ENCODE measurements around the gene NLE1. TPM values are rescaled to one million over a fixed set of nuclear protein-coding genes. Genes with fewer than 3 reads are reported as not detected.
"Not testable (repeated sequence)": the region's sequence is repeated elsewhere in the genome, so short reads cannot be mapped to it uniquely, and the experiment has no call there.

NLE1 gene
- 10 to 100 TPM; 29.2 to 73.1 TPM for total RNA-seq

DNA sequence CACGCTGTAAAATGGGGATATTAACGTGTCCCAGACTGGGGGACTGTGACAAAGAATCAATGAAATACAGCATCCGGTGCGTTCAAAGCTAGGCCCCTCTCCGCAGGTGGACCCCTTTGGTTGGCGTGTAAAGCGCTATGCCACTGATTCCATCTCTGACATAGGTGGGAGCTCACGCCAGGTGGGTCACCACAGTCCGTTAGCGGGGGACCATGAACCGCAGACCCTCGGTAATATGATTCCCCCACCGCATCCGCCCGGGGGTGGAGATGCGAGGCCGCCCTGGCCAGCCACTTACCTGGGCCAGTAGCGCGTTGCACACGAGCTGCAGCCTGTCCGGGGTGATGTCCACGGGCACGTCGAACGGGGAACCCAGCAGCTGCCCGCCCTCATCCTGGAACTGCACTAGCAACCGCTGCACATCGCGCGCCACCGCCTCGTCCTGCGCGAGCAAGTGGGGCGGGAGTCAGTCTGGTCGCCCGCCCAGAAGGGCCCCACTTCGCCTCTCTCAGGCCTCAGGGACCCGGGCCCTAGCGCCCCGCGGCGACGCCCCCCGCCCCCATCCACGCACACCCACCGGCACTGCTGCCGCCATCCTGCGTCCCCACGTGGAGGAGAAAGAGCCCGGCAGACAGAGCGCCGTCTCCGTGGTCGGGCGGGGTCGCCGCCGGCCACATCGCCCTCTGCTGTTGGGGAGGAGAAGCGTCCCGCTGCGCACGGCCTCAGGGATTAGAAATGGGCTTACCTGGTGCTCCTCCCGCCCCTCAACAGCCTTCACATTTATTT, at the start of gene NLE1:
NLE1 (minus strand) TSS at position 623 of the 786 bp plus-strand sequence; CDS start at position 595, 28 bp downstream.
- H3K36me3 Mint-ChIP-seq: no peaks in the 10 kb centered on the region
- H3K27me3 Mint-ChIP-seq: no peaks in the 10 kb centered on the region
- peaks cover 9 to 13% of the 10 kb centered on the region in 2 donors for H3K4me1 Mint-ChIP-seq (ENCODE audit: low read depth in 2 of 2)
- ATAC-seq (peak; percentile 95 to 96), DNase-seq (ENCODE audit: low spot score) (peak; percentile 91)
- H3K9me3 Mint-ChIP-seq: no peaks in the 10 kb centered on the region
- peak within 1 kb of the TSS; percentile 74 for H3K4me3 Mint-ChIP-seq
- peak within 1 kb of the TSS; percentile 45 to 46 for H3K27ac Mint-ChIP-seq

DNA sequence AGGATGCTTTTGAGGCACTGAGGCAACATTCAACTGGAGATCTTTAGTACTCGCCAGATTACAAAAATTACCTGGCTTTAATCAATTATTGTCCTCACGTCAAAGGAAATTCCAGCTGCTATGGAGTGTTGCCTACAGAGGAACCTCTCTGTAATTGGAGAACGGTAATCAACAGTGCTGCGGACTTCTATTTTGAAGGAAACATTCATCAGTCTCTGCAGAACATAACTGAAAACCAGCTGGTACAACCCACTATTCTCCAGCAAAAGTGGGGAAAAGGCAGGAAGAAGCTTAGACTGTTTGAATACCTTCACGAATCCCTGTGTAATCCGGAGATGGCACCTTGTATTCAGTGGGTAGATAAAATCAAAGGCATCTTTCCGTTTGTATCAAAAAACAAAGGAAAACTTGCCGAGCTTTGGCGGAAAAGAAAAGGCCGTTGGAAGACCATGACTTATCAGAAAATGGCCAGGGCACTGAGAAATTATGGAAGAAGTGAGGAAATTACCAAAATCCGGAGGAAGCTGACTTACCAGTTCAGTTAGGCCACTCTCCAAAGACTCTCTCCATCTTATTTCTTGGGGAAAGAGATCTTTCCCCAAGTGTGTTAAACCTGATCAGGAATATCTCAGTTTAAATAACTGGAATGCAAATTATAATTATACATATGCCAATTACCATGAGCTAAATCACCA, 49.0 kb upstream of the NLE1 start:
- no peak for DNase-seq (ENCODE audit: low spot score)
- Mint-ChIP-seq H3K36me3 (no peaks in the 10 kb centered on the region), H3K27ac (no peak overlapping the region), H3K4me3 (no peak overlapping the region), H3K27me3 (no peaks in the 10 kb centered on the region), H3K4me1 (ENCODE audit: low read depth in 2 of 2) (peaks cover 19 to 23% of the 10 kb centered on the region in 2 donors), H3K9me3 (no peaks in the 10 kb centered on the region)
- no peak for ATAC-seq

DNA sequence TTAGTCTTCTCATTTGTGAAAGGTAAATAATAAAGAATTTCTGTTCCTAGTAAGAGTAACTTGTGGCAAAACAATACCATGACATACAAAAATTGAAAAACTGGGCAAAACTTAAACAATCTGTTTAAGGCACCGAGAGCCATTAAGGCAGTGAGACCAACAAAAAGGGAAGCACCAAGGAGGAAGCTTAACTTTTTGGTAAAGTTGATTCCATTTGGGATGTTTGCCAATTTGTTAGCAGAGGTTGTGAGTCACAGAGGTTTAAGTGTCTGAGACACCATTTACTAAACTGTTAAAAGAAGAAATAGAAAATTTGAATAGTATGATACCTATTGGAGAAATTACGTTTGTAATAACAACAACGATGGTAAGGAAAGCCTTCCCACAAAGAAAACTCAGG, 47.2 kb upstream of the NLE1 start:
- DNase-seq (ENCODE audit: low spot score): no peak
- Mint-ChIP-seq H3K9me3 (no peaks in the 10 kb centered on the region), H3K4me1 (ENCODE audit: low read depth in 2 of 2) (peaks cover 33 to 38% of the 10 kb centered on the region in 2 donors), H3K27me3 (no peaks in the 10 kb centered on the region), H3K4me3 (no peak overlapping the region), H3K27ac (no peak overlapping the region), H3K36me3 (no peaks in the 10 kb centered on the region)
- no peak for ATAC-seq

DNA sequence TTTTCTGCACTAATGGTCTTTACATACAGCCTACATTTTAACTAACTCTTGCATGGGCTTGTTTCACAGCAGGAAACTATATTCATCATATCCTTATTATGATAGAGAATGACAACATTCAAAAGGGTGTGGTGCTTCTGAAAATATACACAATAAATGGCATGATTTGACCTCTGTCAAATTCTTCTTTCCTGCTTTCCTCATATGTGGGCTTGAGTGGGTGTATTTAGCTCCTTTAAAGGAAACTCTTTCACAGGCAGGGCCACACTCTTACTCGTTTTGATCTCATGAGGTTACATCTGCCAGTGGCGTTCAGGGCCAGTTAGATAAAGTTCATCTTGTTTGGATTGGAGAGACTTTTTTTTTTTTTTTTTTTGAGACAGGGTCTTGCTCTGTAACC, 46.0 kb upstream of the NLE1 start:
- Mint-ChIP-seq H3K4me1 (ENCODE audit: low read depth in 2 of 2) (peaks cover 39 to 44% of the 10 kb centered on the region in 2 donors), H3K36me3 (no peaks in the 10 kb centered on the region), H3K27ac (no peak overlapping the region), H3K9me3 (no peaks in the 10 kb centered on the region), H3K27me3 (no peaks in the 10 kb centered on the region), H3K4me3 (no peak overlapping the region)
- DNase-seq (ENCODE audit: low spot score) (no peak), ATAC-seq (no peak)

DNA sequence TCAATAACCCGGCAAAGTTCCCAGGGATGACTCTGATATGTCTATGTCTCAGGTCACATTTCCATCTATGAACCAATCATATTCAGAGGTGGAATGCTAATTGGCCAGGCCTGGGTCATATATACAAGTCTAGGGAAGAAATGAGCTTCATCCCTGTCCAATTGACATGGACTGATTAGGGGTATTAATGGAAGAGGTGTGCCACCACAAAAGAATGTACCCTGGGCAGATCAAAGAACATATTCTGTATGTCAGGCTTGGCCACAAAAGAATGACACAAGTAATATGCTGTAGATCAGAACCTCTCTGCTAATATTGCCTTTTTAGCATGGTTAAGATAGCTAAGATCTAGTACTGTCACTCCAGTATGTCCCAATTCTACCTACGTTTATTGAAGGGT, 45.4 kb upstream of the NLE1 start:
- no peaks in the 10 kb centered on the region for H3K36me3 Mint-ChIP-seq
- H3K4me1 Mint-ChIP-seq (ENCODE audit: low read depth in 2 of 2): peaks cover 44 to 46% of the 10 kb centered on the region in 2 donors
- no peaks in the 10 kb centered on the region for H3K9me3 Mint-ChIP-seq
- H3K4me3 Mint-ChIP-seq: no peak overlapping the region
- ATAC-seq (no peak), DNase-seq (ENCODE audit: low spot score) (no peak)
- no peak overlapping the region for H3K27ac Mint-ChIP-seq
- H3K27me3 Mint-ChIP-seq: no peaks in the 10 kb centered on the region

DNA sequence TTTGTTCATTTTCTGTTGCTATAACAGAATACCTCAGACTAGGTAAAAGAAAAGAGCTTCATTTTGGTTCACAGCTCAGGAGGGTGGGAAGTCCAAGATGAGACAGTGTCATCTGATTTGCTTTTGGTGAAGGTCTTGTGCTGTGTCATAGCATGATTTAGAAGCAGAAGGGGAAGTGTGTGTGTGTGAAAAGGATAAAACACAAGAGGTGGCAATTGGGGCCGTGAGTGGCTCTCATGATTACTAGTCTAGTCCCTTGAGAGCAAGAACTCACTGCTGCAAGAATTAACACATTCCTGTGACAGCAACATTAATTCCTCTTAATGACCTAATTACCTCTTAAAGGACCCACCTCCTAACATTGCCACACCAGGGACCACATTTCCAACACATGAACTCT, 43.7 kb upstream of the NLE1 start:
- Mint-ChIP-seq H3K4me1 (ENCODE audit: low read depth in 2 of 2) (peaks cover 40 to 46% of the 10 kb centered on the region in 2 donors), H3K4me3 (peak overlapping the region; percentile 33), H3K9me3 (no peaks in the 10 kb centered on the region), H3K27ac (peak overlapping the region in 1 of 2 donors; percentile 32), H3K36me3 (no peaks in the 10 kb centered on the region), H3K27me3 (no peaks in the 10 kb centered on the region)
- no peak for DNase-seq (ENCODE audit: low spot score)
- ATAC-seq: peak; percentile 77 to 92

DNA sequence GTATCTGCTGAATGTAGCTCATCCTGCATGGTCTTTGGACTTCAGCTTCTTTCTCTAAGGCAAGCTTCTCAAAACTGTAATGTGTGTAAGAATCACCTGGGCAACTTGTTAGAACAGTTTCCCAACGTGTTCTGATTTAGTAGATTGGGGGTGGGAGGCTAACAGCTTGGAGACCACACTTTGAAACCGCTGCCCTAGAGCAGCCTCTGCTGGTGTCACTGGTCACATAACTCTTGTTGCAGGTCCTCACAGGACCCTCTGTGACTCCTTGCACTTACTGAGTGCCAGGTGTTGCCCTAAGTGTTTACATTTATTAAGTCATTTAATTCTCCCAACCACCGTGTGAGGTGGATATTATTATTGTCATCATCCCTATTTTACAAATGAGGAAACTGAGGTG, 42.2 kb upstream of the NLE1 start:
- H3K27me3 Mint-ChIP-seq: no peaks in the 10 kb centered on the region
- H3K4me1 Mint-ChIP-seq (ENCODE audit: low read depth in 2 of 2): peaks cover 48 to 52% of the 10 kb centered on the region in 2 donors
- H3K27ac Mint-ChIP-seq: peak overlapping the region in 1 of 2 donors; percentile 6
- H3K36me3 Mint-ChIP-seq: no peaks in the 10 kb centered on the region
- H3K9me3 Mint-ChIP-seq: no peaks in the 10 kb centered on the region
- DNase-seq (ENCODE audit: low spot score): no peak
- H3K4me3 Mint-ChIP-seq: peak overlapping the region; percentile 2
- no peak for ATAC-seq

DNA sequence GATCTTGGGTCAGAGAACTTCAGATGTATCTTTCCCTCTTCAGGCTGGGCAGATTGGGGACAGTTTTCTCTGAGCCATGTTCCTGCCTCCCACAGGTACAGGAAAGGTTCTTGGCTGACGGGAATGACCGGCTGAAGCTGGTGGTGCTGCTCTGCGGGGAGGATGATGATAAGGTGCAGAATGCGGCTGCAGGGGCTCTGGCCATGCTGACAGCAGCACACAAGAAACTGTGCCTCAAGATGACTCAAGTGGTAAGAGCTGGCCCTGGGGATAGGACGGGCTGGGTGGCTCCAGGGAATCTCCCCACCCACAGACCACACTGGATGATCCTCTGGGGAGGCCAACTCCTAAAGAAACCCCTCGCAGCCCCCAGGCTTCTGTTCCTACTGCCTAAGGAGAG, 41.2 kb upstream of the NLE1 start:
- no peaks in the 10 kb centered on the region for H3K27me3 Mint-ChIP-seq
- H3K27ac Mint-ChIP-seq: peak overlapping the region in 1 of 2 donors; percentile 33
- H3K4me1 Mint-ChIP-seq (ENCODE audit: low read depth in 2 of 2): peaks cover 50 to 58% of the 10 kb centered on the region in 2 donors
- DNase-seq (ENCODE audit: low spot score) (no peak), ATAC-seq (no peak)
- no peaks in the 10 kb centered on the region for H3K9me3 Mint-ChIP-seq
- no peaks in the 10 kb centered on the region for H3K36me3 Mint-ChIP-seq
- no peak overlapping the region for H3K4me3 Mint-ChIP-seq

DNA sequence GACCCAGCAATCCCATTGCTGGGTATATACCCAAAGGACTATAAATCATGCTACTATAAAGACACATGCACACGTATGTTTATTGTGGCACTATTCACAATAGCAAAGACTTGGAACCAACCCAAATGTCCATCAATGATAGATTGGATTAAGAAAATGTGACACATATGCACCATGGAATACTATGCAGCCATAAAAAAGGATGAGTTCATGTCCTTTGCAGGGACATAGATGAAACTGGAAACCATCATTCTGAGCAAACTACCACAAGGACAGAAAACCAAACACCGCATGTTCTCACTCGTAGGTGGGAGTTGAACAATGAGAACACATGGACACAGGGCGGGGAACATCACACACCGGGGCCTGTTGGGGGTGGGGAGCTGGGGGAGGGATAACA, 37.3 kb upstream of the NLE1 start:
- not testable (repeated sequence) for H3K9me3 Mint-ChIP-seq, ATAC-seq, H3K27me3 Mint-ChIP-seq, H3K4me3 Mint-ChIP-seq, H3K36me3 Mint-ChIP-seq
- Mint-ChIP-seq H3K27ac (peak overlapping the region in 1 of 2 donors; percentile 58), H3K4me1 (ENCODE audit: low read depth in 2 of 2) (peaks cover 45 to 56% of the 10 kb centered on the region in 2 donors)
- DNase-seq (ENCODE audit: low spot score): peak; percentile 10

DNA sequence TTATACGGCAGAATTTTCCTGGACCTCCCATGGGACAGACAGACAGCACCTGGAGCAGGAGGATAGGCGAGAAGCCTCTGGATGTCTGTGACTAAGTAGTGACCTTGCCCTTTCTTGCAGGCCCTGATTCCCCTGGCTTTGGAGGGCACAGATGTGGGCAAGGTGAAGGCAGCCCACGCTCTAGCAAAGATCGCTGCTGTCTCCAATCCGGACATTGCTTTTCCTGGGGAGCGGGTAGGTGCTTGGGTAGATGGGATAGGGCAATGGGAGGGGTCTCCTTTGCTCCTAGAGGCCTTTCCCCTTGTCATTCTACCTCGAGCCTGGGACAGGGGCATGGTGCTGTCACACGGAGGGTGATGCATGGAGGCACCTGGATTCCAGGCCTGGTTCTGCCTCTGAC, 34.8 kb upstream of the NLE1 start:
- H3K27ac Mint-ChIP-seq: peak overlapping the region; percentile 92 to 97
- DNase-seq (ENCODE audit: low spot score): no peak
- no peaks in the 10 kb centered on the region for H3K36me3 Mint-ChIP-seq
- ATAC-seq: no peak
- H3K27me3 Mint-ChIP-seq: no peaks in the 10 kb centered on the region
- no peak overlapping the region for H3K4me3 Mint-ChIP-seq
- peaks cover 42 to 43% of the 10 kb centered on the region in 2 donors for H3K4me1 Mint-ChIP-seq (ENCODE audit: low read depth in 2 of 2)
- no peaks in the 10 kb centered on the region for H3K9me3 Mint-ChIP-seq

DNA sequence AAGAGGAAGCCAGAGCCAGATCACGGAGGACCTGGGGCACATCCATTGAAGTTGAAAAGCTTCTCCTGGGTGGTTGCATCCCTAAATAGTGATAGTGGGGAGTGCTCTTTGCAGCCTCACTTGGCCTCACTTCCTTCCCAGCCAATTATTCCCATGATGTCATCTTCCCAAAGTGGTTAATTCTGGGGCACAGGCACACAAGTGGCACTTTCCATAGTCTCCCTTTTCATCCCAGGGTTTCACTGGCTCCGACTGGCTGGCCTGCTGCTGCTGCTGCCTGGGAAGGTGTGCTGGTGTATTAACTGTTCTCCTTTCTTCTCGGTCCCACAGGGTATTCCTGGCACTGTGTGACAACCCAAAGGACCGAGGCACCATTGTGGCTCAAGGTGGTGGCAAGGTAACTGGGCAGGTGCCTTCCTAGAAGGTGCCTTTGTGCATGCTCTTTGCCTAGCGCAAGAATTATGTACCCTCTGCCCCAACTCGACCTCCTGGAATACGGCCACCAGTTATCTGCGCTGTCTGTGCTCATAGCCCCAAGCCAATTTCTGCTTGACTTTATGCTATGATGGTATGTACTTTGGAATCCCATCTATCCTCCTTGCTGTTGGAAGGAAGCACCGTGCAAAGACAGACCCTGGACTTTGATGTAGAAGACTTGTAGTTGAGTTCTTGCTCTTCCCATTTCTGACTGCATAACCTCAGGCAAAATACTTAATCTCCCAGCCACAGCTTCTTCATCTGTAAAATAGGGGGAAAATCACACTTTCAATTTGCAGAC, 33.7 kb upstream of the NLE1 start:
- H3K4me3 Mint-ChIP-seq: no peak overlapping the region
- H3K36me3 Mint-ChIP-seq: no peaks in the 10 kb centered on the region
- no peaks in the 10 kb centered on the region for H3K27me3 Mint-ChIP-seq
- peak overlapping the region in 1 of 2 donors; percentile 27 for H3K27ac Mint-ChIP-seq
- no peak for DNase-seq (ENCODE audit: low spot score)
- peaks cover 43 to 49% of the 10 kb centered on the region in 2 donors for H3K4me1 Mint-ChIP-seq (ENCODE audit: low read depth in 2 of 2)
- no peak for ATAC-seq
- H3K9me3 Mint-ChIP-seq: no peaks in the 10 kb centered on the region

DNA sequence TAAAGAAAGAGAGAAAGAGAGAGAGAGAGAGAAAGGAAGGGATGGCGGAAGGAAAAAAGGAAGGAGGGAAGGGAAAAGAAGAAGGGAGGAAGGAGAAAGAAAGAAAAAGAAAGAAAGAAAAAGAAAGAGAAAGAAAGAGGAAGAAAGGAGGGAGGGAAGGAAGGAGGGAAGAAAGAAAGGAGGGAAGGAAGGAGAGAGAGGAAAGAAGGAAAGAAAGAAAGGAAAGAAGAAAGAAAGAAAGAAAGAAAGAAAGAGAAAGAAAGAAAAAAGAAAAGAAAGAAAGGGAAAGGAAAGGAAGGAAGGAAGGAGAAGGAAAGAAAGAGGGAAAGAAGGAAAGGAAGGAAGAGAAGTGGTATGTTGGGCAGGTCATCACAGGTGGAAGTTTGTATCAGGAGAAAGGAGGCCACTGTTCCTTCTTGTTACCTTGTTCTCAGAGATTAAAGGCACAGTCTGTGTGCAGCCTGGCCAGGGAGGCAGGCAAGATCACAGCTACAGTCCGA, 32.8 kb upstream of the NLE1 start:
- no peaks in the 10 kb centered on the region for H3K36me3 Mint-ChIP-seq
- H3K4me1 Mint-ChIP-seq (ENCODE audit: low read depth in 2 of 2): peaks cover 38 to 44% of the 10 kb centered on the region in 2 donors
- H3K27ac Mint-ChIP-seq: peak overlapping the region in 1 of 2 donors; percentile 10
- ATAC-seq (no peak), DNase-seq (ENCODE audit: low spot score) (no peak)
- no peak overlapping the region for H3K4me3 Mint-ChIP-seq
- H3K9me3 Mint-ChIP-seq: no peaks in the 10 kb centered on the region
- H3K27me3 Mint-ChIP-seq: no peaks in the 10 kb centered on the region

DNA sequence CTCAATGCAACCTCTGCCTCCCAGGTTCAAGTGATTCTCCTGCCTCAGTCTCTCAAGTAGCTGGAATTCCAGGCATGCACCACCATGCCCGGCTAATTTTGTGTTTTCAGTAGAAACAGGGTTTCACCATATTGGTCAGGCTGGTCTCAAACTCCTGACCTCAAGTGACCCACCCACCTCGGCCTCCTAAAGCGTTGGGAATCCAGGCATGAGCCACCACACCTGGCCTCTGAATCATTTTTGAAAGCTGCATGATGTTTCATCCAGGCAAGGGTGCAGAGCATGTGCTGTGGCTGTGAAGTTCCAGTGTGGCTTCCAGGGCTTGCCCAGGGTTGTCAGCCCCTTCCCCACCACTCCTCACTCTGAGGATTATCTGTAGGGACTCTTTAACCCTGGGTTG, 30.2 kb upstream of the NLE1 start:
- H3K9me3 Mint-ChIP-seq; ATAC-seq; H3K27ac Mint-ChIP-seq; H3K27me3 Mint-ChIP-seq; DNase-seq (ENCODE audit: low spot score); H3K4me3 Mint-ChIP-seq; H3K36me3 Mint-ChIP-seq: not testable (repeated sequence)
- peaks cover 20 to 24% of the 10 kb centered on the region in 2 donors for H3K4me1 Mint-ChIP-seq (ENCODE audit: low read depth in 2 of 2)
